GM12878 (cell line): ENCODE data around the gene TGFB1. TPM values are rescaled to one million over a fixed set of nuclear protein-coding genes. Genes with fewer than 3 reads are reported as not detected.

Experiments used
- ATAC-seq: fragments of 200-7000 bp; cut with Tn5 transposase; 3 replicates; pipeline ENCODE4 v1.9.1; 2020; ENCODE audit warnings: mild to moderate bottlenecking, moderate library complexity
- BruUV-seq: library from RNA; stranded (reverse); fragments of 400-500 nt; replicated peaks from 2 replicates; lab custom pipeline; 2021; lab: Mats Ljungman, UMichigan
- CTCF ChIA-PET: fragments of 300-600 bp; sonication (Branson Sonifier 250); formaldehyde crosslinking; extraction: SDS; loops from one replicate; lab custom pipeline; 2021; ENCODE audit warnings: inconsistent platforms; lab: Yijun Ruan, JAX
- POLR2A ChIA-PET: fragments of 350-600 bp; formaldehyde crosslinking; extraction: SDS; loops from one replicate; lab custom pipeline; 2021; ENCODE audit warnings: inconsistent platforms; lab: Charles Lee
- RAD21 ChIA-PET: fragments of 300-600 bp; sonication (Branson Sonifier 250); formaldehyde crosslinking; loops from one replicate; lab custom pipeline; 2023; ENCODE audit warnings: antibody characterized with exemption; ENCODE audit not compliant: unreplicated experiment; lab: Charles Lee
- SMC1A ChIA-PET: fragments of 300-600 bp; sonication (Branson Sonifier 250); formaldehyde crosslinking; loops from one replicate; lab custom pipeline; 2023; ENCODE audit not compliant: unreplicated experiment, uncharacterized antibody; lab: Charles Lee
- DNase-seq: peaks from one replicate; pipeline ENCODE4 v3.0.0-alpha.2; 2011; ENCODE audit warnings: low read depth, low spot score
- FAIRE-seq: peaks from 3 replicates; lab custom pipeline; 2011; peaks lifted over from hg19 to GRCh38; lab: Jason Lieb, UNC
- H2AFZ ChIP-seq: 2 replicates; pipeline ENCODE4 v1.6.0; 2011; ENCODE audit warnings: low read depth, low read length, control low read depth; ENCODE audit not compliant: control insufficient read depth
- H3K27ac ChIP-seq: 2 replicates; pipeline ENCODE4 v1.5.1; 2011; ENCODE audit warnings: control low read depth; ENCODE audit not compliant: control insufficient read depth, insufficient read depth
- H3K27me3 ChIP-seq, 2 experiments: replicated peaks in 1 of 2; 2 replicates each; pipeline versions ENCODE4 v1.6.0 to v1.6.1; 2011; ENCODE audit warnings: low read length in 1 of 2; ENCODE audit not compliant: control insufficient read depth in 2 of 2, insufficient read depth in 2 of 2
- H3K36me3 ChIP-seq, 2 experiments: 2 replicates each; pipeline ENCODE4 v1.5.1; 2011; ENCODE audit warnings: low read length in 1 of 2; ENCODE audit not compliant: control insufficient read depth in 2 of 2, insufficient read depth in 2 of 2
- H3K4me1 ChIP-seq: 2 replicates; pipeline ENCODE4 v1.6.1; 2011; ENCODE audit warnings: mild to moderate bottlenecking, low read length, moderate library complexity, mixed read lengths; ENCODE audit not compliant: control insufficient read depth, insufficient read depth
- H3K4me2 ChIP-seq: 2 replicates; pipeline ENCODE4 v1.6.0; 2011; ENCODE audit warnings: control low read depth; ENCODE audit not compliant: control insufficient read depth, insufficient read depth
- H3K4me3 ChIP-seq: fragments of 200-600 bp; sonication (generic); 2 replicates; pipeline ENCODE4 v1.5.1; 2016
- H3K79me2 ChIP-seq: 2 replicates; pipeline ENCODE4 v1.6.0; 2011; ENCODE audit warnings: low read length; ENCODE audit not compliant: control insufficient read depth, insufficient read depth
- H3K9ac ChIP-seq: 2 replicates; pipeline ENCODE4 v1.8.0; 2011; ENCODE audit warnings: low read length, control low read depth, mixed read lengths; ENCODE audit not compliant: control insufficient read depth, insufficient read depth
- H3K9me3 ChIP-seq: replicated peaks from 3 replicates; pipeline ENCODE4 v1.5.1; 2011; ENCODE audit warnings: mild to moderate bottlenecking, low read length; ENCODE audit not compliant: control insufficient read depth, insufficient read depth
- H4K20me1 ChIP-seq: 2 replicates; pipeline ENCODE4 v1.6.0; 2011; ENCODE audit not compliant: control insufficient read depth, insufficient read depth
- BACH1 ChIP-seq: fragments of 450-650 bp; IDR thresholded peaks from 2 replicates; pipeline ENCODE4 v1.6.1; 2017; ENCODE audit warnings: mild to moderate bottlenecking, borderline replicate concordance
- BHLHE40 ChIP-seq, 2 experiments: fragments of 450-650 bp in 1 of 2; IDR thresholded peaks; 2 replicates each; pipeline ENCODE4 v1.6.1; 2011 to 2017; ENCODE audit warnings: low read depth in 2 of 2, borderline replicate concordance in 1 of 2, improper control_type of control experiment in 1 of 2, low read length in 1 of 2, mild to moderate bottlenecking in 1 of 2
- BMI1 ChIP-seq: fragments of 450-650 bp; IDR thresholded peaks from 2 replicates; pipeline ENCODE4 v1.6.1; 2016; ENCODE audit warnings: mild to moderate bottlenecking, moderate library complexity, borderline replicate concordance
- CREM ChIP-seq: IDR thresholded peaks from 2 replicates; pipeline ENCODE4 v1.6.1; 2014; ENCODE audit warnings: antibody characterized with exemption, low read depth
- EGR1 ChIP-seq, 2 experiments: IDR thresholded peaks; 1 replicate in 1 of 2; 2 replicates in 1 of 2; pipeline ENCODE4 v1.6.1; 2011 to 2012; ENCODE audit warnings: low read depth in 2 of 2, low read length in 2 of 2, borderline replicate concordance in 1 of 2, mild to moderate bottlenecking in 1 of 2, moderate library complexity in 1 of 2
- IKZF1 ChIP-seq: fragments of 450-650 bp; conservative IDR thresholded peaks from 2 replicates; pipeline ENCODE4 v1.6.1; 2017; ENCODE audit warnings: antibody characterized with exemption, mild to moderate bottlenecking
- IKZF2 ChIP-seq, 2 experiments: fragments of 450-650 bp; IDR thresholded peaks; 2 replicates each; pipeline ENCODE4 v1.6.1; 2017; ENCODE audit warnings: mild to moderate bottlenecking in 2 of 2, moderate library complexity in 2 of 2
- NFYB ChIP-seq: IDR thresholded peaks from 2 replicates; pipeline ENCODE4 v1.6.1; 2011; ENCODE audit warnings: low read depth, mild to moderate bottlenecking, low read length, improper control_type of control experiment, moderate library complexity; ENCODE audit not compliant: insufficient read depth
- PML ChIP-seq: IDR thresholded peaks from 2 replicates; pipeline ENCODE4 v1.6.1; 2012; ENCODE audit warnings: low read length, inconsistent platforms
- POLR2A ChIP-seq: IDR thresholded peaks from 2 replicates; pipeline ENCODE4 v1.6.1; 2011; ENCODE audit warnings: low read depth, mild to moderate bottlenecking, low read length
- POLR2AphosphoS2 ChIP-seq: IDR thresholded peaks from 2 replicates; pipeline ENCODE4 v1.6.1; 2011; ENCODE audit warnings: low read depth, mild to moderate bottlenecking, low read length, improper control_type of control experiment, moderate library complexity
- RAD21 ChIP-seq: IDR thresholded peaks from 2 replicates; pipeline ENCODE4 v1.6.1; 2011; ENCODE audit warnings: mild to moderate bottlenecking, low read depth, low read length, moderate library complexity; ENCODE audit not compliant: insufficient read depth
- RAD51 ChIP-seq: fragments of 450-650 bp; IDR thresholded peaks from 2 replicates; pipeline ENCODE4 v1.6.1; 2016; ENCODE audit warnings: moderate library complexity, mild to moderate bottlenecking, inconsistent platforms
- SPI1 ChIP-seq: IDR thresholded peaks from 2 replicates; pipeline ENCODE4 v1.6.1; 2011; ENCODE audit warnings: low read depth, mild to moderate bottlenecking, low read length, moderate library complexity, borderline replicate concordance; ENCODE audit not compliant: insufficient read depth
- SREBF1 ChIP-seq: IDR thresholded peaks from 2 replicates; pipeline ENCODE4 v1.6.1; 2012; ENCODE audit warnings: mild to moderate bottlenecking, low read length
- WRNIP1 ChIP-seq: IDR thresholded peaks from 2 replicates; pipeline ENCODE4 v1.6.1; 2011; ENCODE audit warnings: low read depth, low read length, improper control_type of control experiment, borderline replicate concordance
- ZBTB33 ChIP-seq: fragments of 450-650 bp; IDR thresholded peaks from 2 replicates; pipeline ENCODE4 v1.6.1; 2017; ENCODE audit warnings: mild to moderate bottlenecking
- ZNF384 ChIP-seq: IDR thresholded peaks from 2 replicates; pipeline ENCODE4 v1.6.1; 2012; ENCODE audit warnings: low read depth, mild to moderate bottlenecking, low read length, improper control_type of control experiment, borderline replicate concordance
- ZNF622 ChIP-seq: fragments of 450-650 bp; IDR thresholded peaks from 2 replicates; pipeline ENCODE4 v1.6.1; 2017; ENCODE audit warnings: mild to moderate bottlenecking, inconsistent platforms
- WGBS: methylation state at CpG from one replicate; pipeline ENCODE4 v1.1.6; 2016; ENCODE audit warnings: low lambda C conversion rate; ENCODE audit not compliant: insufficient replicate concordance, insufficient coverage; ENCODE audit errors: missing lambda C conversion rate; 5-methylcytosine and 5-hydroxymethylcytosine counted together
- in situ Hi-C: fragments of 300-500 bp; cut with MboI; formaldehyde crosslinking; loops from 9 replicates; pipeline ENCODE4 v1.14.3; 2018; ENCODE audit warnings: mixed read lengths
- intact Hi-C: fragments of 100-400 bp; cut with micrococcal nuclease; formaldehyde crosslinking; loops from one replicate; pipeline ENCODE4 v1.14.2; 2022; ENCODE audit not compliant: unreplicated experiment
- polyA plus RNA-seq, 11 experiments: library from polyadenylated mRNA; depleted of rRNA in 4 of 11; unstranded in 6 of 11; stranded (reverse) in 5 of 11; fragments of >200 nt; fragmentation: Nextera tagmentation in 4 of 11; fragmentation: Illumina TruSeq in 1 of 11; extraction: Ambion mirVana in 4 of 11; extraction: Trizol in 1 of 11; gene quantifications; 1 replicate in 1 of 11; 2 replicates in 10 of 11; pipeline versions ENCODE4 v1.2.1 to v1.2.3, GENCODE V29; 2011 to 2016; ENCODE audit warnings: inconsistent platforms in 2 of 11, missing spikeins in 2 of 11, low read depth in 1 of 11
- total RNA-seq, 4 experiments: library from RNA; depleted of rRNA in 3 of 4; stranded (reverse); fragments of >200 nt in 3 of 4; fragmentation: Illumina TruSeq in 1 of 4; extraction: Trizol in 1 of 4; gene quantifications; 2 replicates each; pipeline versions ENCODE4 v1.2.1 to v1.2.3, GENCODE V29; 2013 to 2021

The TGFB1 gene
- total and polyA plus RNA-seq, 10 of the 15 experiments (the other 5 are each of a cell fraction or from before 2014, with no cell fraction given): 0.23 to 120 (median 10.9) TPM

DNA sequence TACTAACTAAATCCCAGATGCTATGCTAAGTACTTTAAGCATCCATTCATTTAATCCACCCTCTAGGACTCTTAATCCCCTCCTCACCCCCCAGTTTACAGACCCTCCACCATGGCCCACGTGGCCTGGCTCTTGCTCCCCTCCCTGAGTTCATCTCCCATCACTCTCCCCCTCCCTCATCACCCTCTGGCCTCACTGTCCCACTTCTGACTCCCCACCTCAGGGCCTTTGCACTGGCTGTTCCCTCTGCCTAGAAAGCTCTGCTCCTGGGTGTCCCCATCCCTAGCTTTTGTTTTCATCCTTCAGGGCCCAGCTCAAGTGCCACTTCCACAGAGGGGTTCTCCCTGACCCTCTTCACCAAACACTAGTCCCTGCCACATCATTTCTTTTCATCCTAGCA, 6.0 kb upstream of the TGFB1 start (continued):
- TF ChIP-seq PML (no peak), IKZF1 (no peak), WRNIP1 (no peak), IKZF2 (IDR thresholded peaks at IDR 0.05) (no peak), ZNF622 (no peak), SREBF1 (no peak), RAD51 (no peak), SPI1 (no peak)

DNA sequence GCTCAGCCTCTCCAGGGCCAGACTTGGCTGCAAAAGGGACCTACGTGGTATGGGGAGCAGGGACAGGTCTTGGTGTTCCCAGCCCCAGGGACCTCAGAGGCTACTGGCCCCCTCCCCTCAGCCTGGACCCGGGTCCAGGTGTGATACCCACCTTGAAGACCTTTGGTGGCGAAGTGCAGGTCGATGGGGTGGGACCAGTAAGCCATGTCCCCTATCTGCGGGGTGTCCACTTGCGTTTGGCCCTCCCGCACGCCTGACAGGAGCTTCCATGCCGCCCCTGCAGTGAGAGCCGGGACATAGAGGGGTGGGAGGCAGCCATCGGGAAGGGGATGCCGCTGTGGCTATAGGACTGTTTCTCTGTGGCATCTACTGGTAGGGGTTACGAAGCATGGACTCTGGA, 4.0 kb upstream of the TGFB1 start:
- ChIA-PET CTCF (interaction anchor here (0.9 kb wide), 1 partner anchor 50 kb away, joined by 3 read pairs; no protein-coding TSS in a partner anchor), POLR2A (no interaction called here), RAD21 (interaction anchor here (0.8 kb wide), 1 partner anchor 24 kb away, joined by 3 read pairs; no protein-coding TSS in a partner anchor), SMC1A (interaction anchor here (1.0 kb wide), 1 partner anchor 10 kb away, joined by 3 read pairs; no protein-coding TSS in a partner anchor)
- no peak overlapping the region for H3K9ac ChIP-seq
- no peaks in the 10 kb centered on the region for H3K27me3 ChIP-seq
- H3K4me1 ChIP-seq: peaks cover 7% of the 10 kb centered on the region
- no peak overlapping the region for H3K4me2 ChIP-seq
- WGBS: 94% methylated on average over 13 of the region's 13 CpGs
- no peaks in the 10 kb centered on the region for H4K20me1 ChIP-seq
- peaks cover 9% of the 10 kb centered on the region for H3K79me2 ChIP-seq
- DNase-seq (no peak), FAIRE-seq (no peak), ATAC-seq (no peak)
- in situ Hi-C loops (no loop called here), intact Hi-C loops (no loop called here)
- no peak overlapping the region for H2AFZ ChIP-seq
- H3K4me3 ChIP-seq: no peak overlapping the region
- H3K9me3 ChIP-seq: no peaks in the 10 kb centered on the region
- BruUV-seq: no TSS peak
- TF ChIP-seq BHLHE40 (IDR thresholded peaks at IDR 0.05; ENCODE audit: borderline replicate concordance in 1 of 2, low read depth in 2 of 2, low read length in 1 of 2): no peak
- TF ChIP-seq BACH1: no peak
- no peak for TF ChIP-seq EGR1 (IDR thresholded peaks at IDR 0.05; ENCODE audit: borderline replicate concordance in 1 of 2, low read depth in 2 of 2, low read length in 2 of 2)
- no peak for TF ChIP-seq POLR2AphosphoS2
- TF ChIP-seq SREBF1: no peak
- no peak for TF ChIP-seq NFYB
- TF ChIP-seq RAD21: no peak
- no peak for TF ChIP-seq ZBTB33
- TF ChIP-seq POLR2A: no peak
- TF ChIP-seq CREM: no peak
- no peak for TF ChIP-seq BMI1
- no peak for TF ChIP-seq ZNF384
- no peaks in the 10 kb centered on the region; a peak in 1 of 4 replicates for H3K36me3 ChIP-seq
- no peak overlapping the region for H3K27ac ChIP-seq
